ENCODE measurements around the gene CACNB2.

- TF ChIP-seq CTCF (IDR thresholded peaks at IDR 0.05) (no peak), POLR2A (IDR thresholded peaks at IDR 0.05; ENCODE audit: low read depth) (no peak), EP300 (IDR thresholded peaks at IDR 0.05) (no peak), POLR2AphosphoS5 (IDR thresholded peaks at IDR 0.05) (no peak)
These were observed 19.3 kb downstream of the CACNB2 start for GRCh38 chr10:18159557-18159956.

All from esophagus muscularis mucosa (tissue), 4 donors.